PC-3 (cell line): ENCODE measurements around the gene NGF. TPM values are rescaled to one million over a fixed set of nuclear protein-coding genes. Genes with fewer than 3 reads are reported as not detected.

Experiments used
- ATAC-seq: fragments of 200-7000 bp; cut with Tn5 transposase; 2 replicates; pipeline ENCODE4 v1.9.1; 2020; ENCODE audit warnings: mild to moderate bottlenecking, moderate library complexity
- BruUV-seq: library from RNA; stranded (reverse); fragments of 400-500 nt; replicated peaks from 2 replicates; lab custom pipeline; 2021; lab: Mats Ljungman, UMichigan
- CTCF ChIA-PET: fragments of 300-600 bp; sonication (Branson Sonifier 250); formaldehyde crosslinking; loops from one replicate; lab custom pipeline; 2022; ENCODE audit warnings: antibody characterized with exemption; lab: Charles Lee
- POLR2A ChIA-PET: fragments of 300-600 bp; sonication (Branson Sonifier 250); formaldehyde crosslinking; loops from one replicate; lab custom pipeline; 2022; ENCODE audit warnings: antibody characterized with exemption; ENCODE audit not compliant: unreplicated experiment; lab: Charles Lee
- DNase-seq: peaks from one replicate; pipeline ENCODE4 v3.0.0-alpha.2; 2015
- H2AFZ ChIP-seq: fragments of 300-600 bp; sonication (generic); 2 replicates; pipeline ENCODE4 v1.6.0; 2016; ENCODE audit warnings: antibody characterized with exemption, low read length
- H3F3A ChIP-seq: fragments of 300-600 bp; sonication (generic); one replicate; pipeline ENCODE4 v1.6.0; 2017; ENCODE audit warnings: antibody characterized with exemption, low read length, control low read depth, mild to moderate bottlenecking; ENCODE audit not compliant: unreplicated experiment
- H3K27ac ChIP-seq: fragments of 300-600 bp; sonication (generic); 2 replicates; pipeline ENCODE4 v1.5.1; 2016; ENCODE audit warnings: mild to moderate bottlenecking, low read length
- H3K27me3 ChIP-seq: fragments of 300-600 bp; sonication (generic); 2 replicates; pipeline ENCODE4 v1.6.1; 2016; ENCODE audit warnings: low read length, mixed read lengths
- H3K36me3 ChIP-seq: fragments of 300-600 bp; sonication (generic); 2 replicates; pipeline ENCODE4 v1.6.1; 2016; ENCODE audit warnings: low read depth, mixed run types, low read length, mixed read lengths
- H3K4me1 ChIP-seq: fragments of 300-600 bp; sonication (generic); 2 replicates; pipeline ENCODE4 v1.5.1; 2016; ENCODE audit warnings: low read length; ENCODE audit not compliant: insufficient read depth
- H3K4me2 ChIP-seq: fragments of 300-600 bp; sonication (generic); 2 replicates; pipeline ENCODE4 v1.6.0; 2016; ENCODE audit warnings: low read length
- H3K4me3 ChIP-seq: fragments of 300-600 bp; sonication (generic); 2 replicates; pipeline ENCODE4 v1.5.1; 2016; ENCODE audit warnings: mild to moderate bottlenecking, low read length, mixed read lengths
- H3K79me2 ChIP-seq: fragments of 300-600 bp; sonication (generic); 2 replicates; pipeline ENCODE4 v1.6.1; 2017; ENCODE audit warnings: low read length, mixed read lengths
- H3K9ac ChIP-seq: fragments of 300-600 bp; sonication (generic); 2 replicates; pipeline ENCODE4 v1.6.0; 2016; ENCODE audit warnings: mild to moderate bottlenecking, low read length
- H3K9me2 ChIP-seq: fragments of 300-600 bp; sonication (generic); replicated peaks from 2 replicates; pipeline ENCODE4 v1.6.1; 2016; ENCODE audit warnings: mixed run types, low read length, mixed read lengths
- H3K9me3 ChIP-seq: fragments of 300-600 bp; sonication (generic); 2 replicates; pipeline ENCODE4 v1.6.1; 2016; ENCODE audit warnings: low read length, mixed read lengths
- H4K20me1 ChIP-seq: fragments of 300-600 bp; sonication (generic); 2 replicates; pipeline ENCODE4 v1.6.1; 2016; ENCODE audit warnings: low read length, mixed read lengths
- CTCF ChIP-seq: fragments of 300-600 bp; sonication (generic); conservative IDR thresholded peaks from 2 replicates; pipeline ENCODE4 v1.5.1; 2017; ENCODE audit warnings: antibody characterized with exemption, low read depth, mild to moderate bottlenecking, low read length
- EZH2 ChIP-seq: fragments of 300-600 bp; sonication (generic); IDR thresholded peaks from one replicate; pipeline ENCODE4 v1.6.1; 2017; ENCODE audit warnings: antibody characterized with exemption, mild to moderate bottlenecking, low read length; ENCODE audit not compliant: unreplicated experiment
- EZH2phosphoT487 ChIP-seq: fragments of 300-600 bp; sonication (generic); IDR thresholded peaks from 2 replicates; pipeline ENCODE4 v1.6.1; 2018; ENCODE audit warnings: mild to moderate bottlenecking, antibody characterized with exemption, low read length, borderline replicate concordance
- intact Hi-C: fragments of 100-400 bp; cut with micrococcal nuclease; formaldehyde crosslinking; loops from 2 replicates; pipeline ENCODE4 v1.9.0; 2023
- total RNA-seq: library from RNA; depleted of rRNA; stranded (reverse); fragments of >200 nt; gene quantifications from 2 replicates; pipeline ENCODE4 v1.2.3, GENCODE V29; 2014

Gene NGF
- total RNA-seq, 1 experiment from 2014 or later = 2.4 TPM

GRCh38 chr1:115377411-115377810 is 39.4 kb upstream of the NGF start:
- Histone ChIP-seq H3K27me3 (no peaks in the 10 kb centered on the region), H2AFZ (peak overlapping the region; percentile 1; the same call in 1 of the 2 replicates), H4K20me1 (no peaks in the 10 kb centered on the region), H3K36me3 (no peaks in the 10 kb centered on the region), H3K4me3 (peak overlapping the region; percentile 7; the same call in 1 of the 2 replicates), H3K9me2 (no peaks in the 10 kb centered on the region), H3K4me2 (peak overlapping the region; percentile 59), H3K9me3 (no peaks in the 10 kb centered on the region), H3K27ac (peak overlapping the region; percentile 62), H3K4me1 (peaks cover 26% of the 10 kb centered on the region), H3K79me2 (no peaks in the 10 kb centered on the region), H3F3A (peaks cover 6% of the 10 kb centered on the region), H3K9ac (no peak overlapping the region)
- ChIA-PET POLR2A (interaction anchor here (0.6 kb wide), 1 partner anchor 24 kb away, joined by 5 read pairs; no protein-coding TSS in a partner anchor), CTCF (no interaction called here)
- DNase-seq = peak; percentile 76
- ATAC-seq = peak; percentile 79
- intact Hi-C loops = loop anchor here (1.0 to 2.0 kb wide), 2 partner anchors 54 to 75 kb away; no protein-coding TSS in a partner anchor
- TF ChIP-seq EZH2phosphoT487 = no peak
- TF ChIP-seq EZH2 = no peak
- TF ChIP-seq CTCF = no peak
- BruUV-seq = no TSS peak

DNA sequence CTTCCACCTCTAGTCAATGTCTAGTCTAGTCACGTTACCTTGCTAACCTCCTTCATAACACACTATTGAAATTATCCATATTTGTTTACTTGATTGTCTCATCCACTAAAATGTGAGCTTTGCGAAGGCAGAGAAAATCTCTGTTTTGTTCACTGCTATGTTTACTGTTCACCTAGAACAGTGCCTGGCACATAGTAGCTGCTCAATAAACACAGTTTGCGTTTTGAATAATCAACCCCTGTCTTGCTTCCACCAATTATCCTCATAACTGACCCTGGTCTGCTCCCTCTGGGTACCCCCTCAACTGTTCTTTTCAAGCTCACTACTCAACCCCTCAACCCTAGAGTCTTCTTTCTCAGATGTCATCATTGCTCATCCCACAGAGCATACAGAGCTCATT is 36.5 kb upstream of the NGF start:
- H3K27me3 ChIP-seq = no peaks in the 10 kb centered on the region
- no peak overlapping the region for H3K4me2 ChIP-seq
- H3K4me1 ChIP-seq = peaks cover 26% of the 10 kb centered on the region
- no peak overlapping the region for H3K27ac ChIP-seq
- ATAC-seq (no peak), DNase-seq (no peak)
- no peak for TF ChIP-seq CTCF
- no peaks in the 10 kb centered on the region for H3K9me3 ChIP-seq
- H3K36me3 ChIP-seq = no peaks in the 10 kb centered on the region
- H3K9me2 ChIP-seq = no peaks in the 10 kb centered on the region
- intact Hi-C loops = no loop called here
- no peaks in the 10 kb centered on the region for H3K79me2 ChIP-seq
- no peak overlapping the region for H3K9ac ChIP-seq
- no peak overlapping the region for H3K4me3 ChIP-seq
- H4K20me1 ChIP-seq = no peaks in the 10 kb centered on the region
- no peak overlapping the region for H2AFZ ChIP-seq
- BruUV-seq = no TSS peak
- CTCF ChIA-PET = no interaction called here
- peaks cover 6% of the 10 kb centered on the region for H3F3A ChIP-seq
- POLR2A ChIA-PET = no interaction called here

- Histone ChIP-seq H3K4me1 (peaks cover 26% of the 10 kb centered on the region), H3K4me2 (no peak overlapping the region), H3K79me2 (no peaks in the 10 kb centered on the region), H3K9me3 (no peaks in the 10 kb centered on the region), H3K36me3 (no peaks in the 10 kb centered on the region), H3K9me2 (no peaks in the 10 kb centered on the region), H3F3A (peaks cover 6% of the 10 kb centered on the region), H3K27me3 (no peaks in the 10 kb centered on the region), H4K20me1 (no peaks in the 10 kb centered on the region), H3K4me3 (no peak overlapping the region), H2AFZ (no peak overlapping the region), H3K9ac (no peak overlapping the region), H3K27ac (no peak overlapping the region)
- ChIA-PET CTCF (no interaction called here), POLR2A (no interaction called here)
- DNase-seq = peak; percentile 60
- peak; percentile 27 for ATAC-seq
- intact Hi-C loops = no loop called here
- BruUV-seq = no TSS peak
- TF ChIP-seq EZH2 (no peak), EZH2phosphoT487 (no peak), CTCF (no peak)
Measured at GRCh38 chr1:115373305-115373704, 35.3 kb upstream of the NGF start.
